Hematopoietic multipotent progenitor cell treated with erythropoietin and hydrocortisone succinate and interleukin-3 and kit ligand, for 6 days (in vitro differentiated cells): ENCODE measurements around the gene CENPB.

Experiments used
- DNase-seq: peaks from one replicate; pipeline ENCODE4 v3.0.0-alpha.2; 2015

The CENPB gene

GRCh38 chr20:3788685-3789155 lies 2.2 kb upstream of the CENPB start:
- peak; percentile 66 for DNase-seq

GRCh38 chr20:3787324-3788014 lies 929 bp upstream of the CENPB start:
- DNase-seq, result no peak

- peak; percentile 67 for DNase-seq
Observed at GRCh38 chr20:3786126-3786484, 435 bp downstream of the CENPB start.

- no peak for DNase-seq
Observed at GRCh38 chr20:3785240-3786125, 1.1 kb downstream of the CENPB start.

- DNase-seq, result no peak
Observed at GRCh38 chr20:3784863-3785239, 1.7 kb downstream of the CENPB start.

- DNase-seq, result no peak
Observed at GRCh38 chr20:3784216-3784853, 2.2 kb downstream of the CENPB start.

GRCh38 chr20:3783511-3784195 lies 2.9 kb downstream of the CENPB start:
- no peak for DNase-seq

GRCh38 chr20:3783068-3783489 lies 3.5 kb downstream of the CENPB start:
- no peak for DNase-seq

GRCh38 chr20:3782597-3782996 lies 3.9 kb downstream of the CENPB start:
- DNase-seq, result no peak

- DNase-seq, result peak; percentile 96
Observed at GRCh38 chr20:3781153-3781910, 5.2 kb downstream of the CENPB start, which contains the start of gene SPEF1. Gene SPEF1, minus strand, starts transcription at chr20:3781448. Its CDS starts 161 bp downstream, at chr20:3781287.

- DNase-seq, result no peak
Observed at GRCh38 chr20:3778976-3779375, 7.6 kb downstream of the CENPB start.

GRCh38 chr20:3777716-3778629 lies 8.6 kb downstream of the CENPB start:
- peak; percentile 60 for DNase-seq

- DNase-seq, result no peak
Observed at GRCh38 chr20:3777381-3777715, 9.2 kb downstream of the CENPB start.

GRCh38 chr20:3775457-3776108 lies 11.0 kb downstream of the CENPB start:
- DNase-seq, result no peak

- no peak for DNase-seq
Observed at GRCh38 chr20:3771552-3772058, 14.9 kb downstream of the CENPB start.

GRCh38 chr20:3768342-3769130 lies 18.0 kb downstream of the CENPB start:
- DNase-seq, result peak; percentile 89

- DNase-seq, result peak; percentile 99
Observed at GRCh38 chr20:3767427-3768341, 18.9 kb downstream of the CENPB start, which contains the start of gene ADISSP. Gene ADISSP, minus strand, starts transcription at chr20:3767753. Its CDS starts 7,653 bp downstream, at chr20:3760100.

- peak; percentile 84 for DNase-seq
Observed at GRCh38 chr20:3767110-3767426, 19.5 kb downstream of the CENPB start.
